22Rv1 (cell line): ENCODE data around the gene VWF.

Experiments
- CTCF ChIP-seq: fragments of 450-650 bp; IDR thresholded peaks from 2 replicates; pipeline ENCODE4 v1.5.1; 2017; ENCODE audit warnings: mild to moderate bottlenecking
- ZFX ChIP-seq: fragments of 450-650 bp; IDR thresholded peaks from 2 replicates; pipeline ENCODE4 v1.6.1; 2017; ENCODE audit warnings: antibody characterized with exemption, borderline replicate concordance

GRCh38 chr12:6074979-6075585 lies 49.4 kb downstream of the VWF start:
- TF ChIP-seq CTCF (no peak), ZFX (no peak)
